GM10266 (cell line): ENCODE results near the gene KDM4D.

ENCODE experiments used
- DNase-seq: peaks from one replicate; pipeline ENCODE4 v3.0.0; 2012; ENCODE audit errors: extremely low spot score
- CTCF ChIP-seq: IDR thresholded peaks from 2 replicates; pipeline ENCODE4 v1.5.1; 2012; ENCODE audit warnings: mild to moderate bottlenecking, low read depth; ENCODE audit not compliant: control insufficient read depth, insufficient read depth; ENCODE audit errors: missing control alignments

KDM4D gene

DNA sequence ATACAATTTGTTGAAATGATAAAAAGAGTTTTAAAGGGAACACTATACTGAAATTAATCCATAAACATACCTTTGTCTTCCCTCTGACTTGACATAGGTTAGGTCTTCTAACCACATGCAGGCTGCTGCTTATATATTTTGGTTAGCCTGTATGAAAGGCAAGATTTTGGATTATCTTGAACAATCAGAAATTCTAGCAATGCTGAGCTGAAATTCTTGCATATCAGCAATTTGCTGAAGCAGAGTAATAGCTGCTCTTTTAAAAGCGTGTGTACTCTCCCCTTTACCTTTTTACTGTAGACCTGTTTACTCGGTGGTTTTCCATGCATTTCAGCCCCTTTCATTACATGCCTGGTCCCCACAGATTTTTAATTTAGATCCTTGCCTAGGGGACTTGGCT, 34.2 kb upstream of the KDM4D start:
- no peak for TF ChIP-seq CTCF
- DNase-seq = no peak

- TF ChIP-seq CTCF = no peak
- no peak for DNase-seq
Observed at GRCh38 chr11:94941131-94941530, 32.4 kb upstream of the KDM4D start.

- DNase-seq = no peak
- TF ChIP-seq CTCF = no peak
Observed at GRCh38 chr11:94946812-94947211, 26.7 kb upstream of the KDM4D start.

DNA sequence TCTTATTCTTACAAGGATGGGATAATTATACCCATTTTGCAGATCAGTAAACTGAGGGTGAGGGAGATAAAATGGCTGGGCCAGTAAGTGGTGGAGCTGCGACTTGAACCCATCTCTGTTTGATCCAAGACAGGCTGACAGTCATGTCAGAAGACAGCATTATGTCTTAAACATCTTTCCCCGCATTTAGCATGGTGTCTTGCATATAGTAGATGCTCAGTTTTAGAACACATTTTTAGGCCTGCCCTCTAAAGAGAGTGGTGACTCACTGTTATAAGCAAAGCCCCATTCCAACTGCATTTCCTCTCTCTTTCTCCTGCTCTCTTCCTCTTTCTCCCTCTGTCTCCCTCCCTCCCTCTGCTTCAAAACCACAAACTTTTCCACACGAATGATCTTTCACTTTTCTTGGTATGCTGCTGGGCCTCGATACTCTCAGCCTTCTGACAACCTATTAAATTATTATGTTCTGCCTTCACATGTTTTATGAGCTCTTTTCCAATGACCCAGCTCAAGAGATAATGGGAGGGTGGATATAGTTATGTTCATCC, 25.4 kb upstream of the KDM4D start:
- TF ChIP-seq CTCF = no peak

DNA sequence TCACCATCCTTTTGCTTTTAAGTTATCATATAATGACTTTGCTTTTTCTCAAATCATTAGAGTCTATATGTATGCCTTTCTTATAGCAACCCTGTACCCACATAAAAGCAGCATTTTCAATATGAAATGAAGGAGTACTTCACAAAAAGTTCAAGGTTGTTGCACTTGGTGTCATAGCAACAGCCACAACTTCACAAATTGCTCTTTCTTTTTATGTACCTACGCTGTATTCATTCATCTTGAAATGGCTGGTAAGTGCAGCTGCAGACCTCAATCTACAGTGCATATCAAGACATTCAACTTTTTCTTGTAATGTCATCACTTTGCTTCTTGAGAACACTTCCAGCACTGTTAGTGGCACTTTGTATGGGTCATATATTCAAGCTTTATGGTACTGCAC, 18.8 kb upstream of the KDM4D start:
- TF ChIP-seq CTCF = no peak
- no peak for DNase-seq

More for the DNA sequence above, 25.4 kb upstream of the KDM4D start:
- DNase-seq = no peak

- DNase-seq = no peak
- TF ChIP-seq CTCF = no peak
Observed at GRCh38 chr11:94956963-94957362, 16.5 kb upstream of the KDM4D start.

- no peak for TF ChIP-seq CTCF
- DNase-seq = no peak
Observed at GRCh38 chr11:94958121-94958696, 15.3 kb upstream of the KDM4D start.
